Measurements from ENCODE around the gene IL13RA1. TPM values are rescaled to one million over a fixed set of nuclear protein-coding genes. Genes with fewer than 3 reads are reported as not detected.
A peak's percentile ranks its signal among the peaks of the same experiment; 100 is the strongest.
"Not testable (repeated sequence)": the region's sequence is repeated elsewhere in the genome, so short reads cannot be mapped to it uniquely, and the experiment has no call there.

The IL13RA1 gene
- total RNA-seq, 3 donors from 2014 or later, result 89.4 to 133 (median 104) TPM

DNA sequence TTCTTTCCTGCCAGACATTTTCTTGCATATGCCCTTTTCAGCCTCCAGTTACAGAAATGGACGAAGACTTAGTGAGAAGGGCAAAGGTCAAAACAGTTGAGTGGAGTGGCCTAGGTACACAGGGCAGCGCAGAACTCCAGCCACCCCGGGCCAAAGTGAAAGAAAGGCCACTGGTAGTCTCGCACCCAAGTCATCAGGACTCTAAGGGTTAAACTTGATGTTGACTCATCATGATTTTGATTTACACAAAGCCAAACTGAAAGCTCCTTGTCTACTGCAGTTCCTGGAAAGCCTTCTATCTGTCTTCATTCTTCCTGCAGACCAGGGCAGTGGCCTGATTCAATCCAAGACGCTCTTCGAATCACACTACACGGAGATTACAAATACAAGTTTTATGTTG is 2.6 kb upstream of the IL13RA1 start:
- TF ChIP-seq CTCF (IDR thresholded peaks at IDR 0.05), result no peak
- DNase-seq (peak in 2 of 3 donors; percentile 23 to 32), ATAC-seq (peak; percentile 27)
- Histone ChIP-seq H3K9me3 (no peaks in the 10 kb centered on the region), H3K36me3 (ENCODE audit: low read depth) (no peaks in the 10 kb centered on the region), H3K4me1 (ENCODE audit: low read depth) (peaks cover 6% of the 10 kb centered on the region), H3K4me3 (no peak overlapping the region)
- intact Hi-C loops (cut with DNase I, micrococcal nuclease), result no loop called here

DNA sequence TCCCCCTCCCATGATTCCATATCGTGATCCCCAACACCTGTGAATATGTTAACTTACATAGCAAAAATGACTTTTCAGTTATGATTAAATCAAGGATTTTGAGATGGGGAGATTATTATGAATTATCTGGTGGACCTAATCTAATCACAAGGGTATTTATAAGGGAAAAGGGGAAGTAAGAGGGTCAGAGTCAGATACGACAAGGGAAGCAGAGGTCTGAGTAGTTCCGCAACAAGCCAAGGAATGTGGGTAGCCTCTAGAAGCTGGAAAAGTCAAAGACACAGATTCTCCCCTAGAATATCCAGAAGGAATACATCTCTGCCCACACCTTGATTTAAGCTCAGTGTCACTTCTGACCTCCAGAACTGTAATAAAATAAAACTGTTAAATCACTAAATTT is 1.0 kb upstream of the IL13RA1 start:
- Histone ChIP-seq H3K9me3 (no peaks in the 10 kb centered on the region), H3K4me3 (no peak overlapping the region), H3K4me1 (ENCODE audit: low read depth) (peaks cover 9% of the 10 kb centered on the region), H3K36me3 (ENCODE audit: low read depth) (no peaks in the 10 kb centered on the region)
- DNase-seq (no peak), ATAC-seq (no peak)
- TF ChIP-seq CTCF (IDR thresholded peaks at IDR 0.05), result no peak
- intact Hi-C loops (cut with DNase I, micrococcal nuclease), result no loop called here

DNA sequence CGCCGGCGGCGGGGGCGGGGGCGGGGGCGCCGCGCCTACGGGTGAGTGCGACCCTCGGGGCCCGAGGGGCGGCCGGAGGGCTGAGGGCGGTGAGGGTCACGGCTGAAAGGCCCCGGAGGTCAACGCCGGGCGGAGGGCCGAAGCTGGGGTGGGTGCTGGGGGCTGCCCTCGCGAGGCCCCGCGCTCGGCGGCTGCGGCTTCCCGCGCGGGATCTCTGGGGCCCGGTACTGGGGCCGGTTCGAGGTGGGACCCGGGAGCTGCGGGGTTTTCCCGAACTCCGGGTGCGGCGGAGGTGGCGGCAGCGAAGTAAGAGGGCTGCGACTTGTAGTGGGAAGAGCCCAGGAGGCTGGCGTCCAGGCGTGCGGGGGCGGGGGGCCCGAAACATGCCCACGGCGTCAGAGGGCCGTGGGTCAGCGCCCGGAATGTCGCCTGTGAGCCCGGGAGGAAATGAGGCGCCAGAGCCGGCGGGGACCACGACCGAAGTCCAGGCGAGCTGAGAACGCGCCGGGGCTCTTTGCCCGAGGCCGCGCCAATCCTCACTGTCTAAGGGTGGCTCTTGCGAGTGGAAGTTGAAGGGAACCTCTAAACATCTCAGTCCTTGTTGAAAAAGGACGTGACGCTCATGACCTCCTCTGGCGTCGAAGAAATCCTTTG is 407 bp downstream of the IL13RA1 start:
- Histone ChIP-seq H3K4me1 (ENCODE audit: low read depth) (peaks cover 9% of the 10 kb centered on the region), H3K9me3 (no peaks in the 10 kb centered on the region), H3K36me3 (ENCODE audit: low read depth) (no peaks in the 10 kb centered on the region), H3K4me3 (peak overlapping the region; percentile 48)
- TF ChIP-seq CTCF (IDR thresholded peaks at IDR 0.05), result no peak
- intact Hi-C loops (cut with DNase I, micrococcal nuclease), result no loop called here
- ATAC-seq (peak; percentile 20), DNase-seq (peak; percentile 40 to 64 (median 60))

DNA sequence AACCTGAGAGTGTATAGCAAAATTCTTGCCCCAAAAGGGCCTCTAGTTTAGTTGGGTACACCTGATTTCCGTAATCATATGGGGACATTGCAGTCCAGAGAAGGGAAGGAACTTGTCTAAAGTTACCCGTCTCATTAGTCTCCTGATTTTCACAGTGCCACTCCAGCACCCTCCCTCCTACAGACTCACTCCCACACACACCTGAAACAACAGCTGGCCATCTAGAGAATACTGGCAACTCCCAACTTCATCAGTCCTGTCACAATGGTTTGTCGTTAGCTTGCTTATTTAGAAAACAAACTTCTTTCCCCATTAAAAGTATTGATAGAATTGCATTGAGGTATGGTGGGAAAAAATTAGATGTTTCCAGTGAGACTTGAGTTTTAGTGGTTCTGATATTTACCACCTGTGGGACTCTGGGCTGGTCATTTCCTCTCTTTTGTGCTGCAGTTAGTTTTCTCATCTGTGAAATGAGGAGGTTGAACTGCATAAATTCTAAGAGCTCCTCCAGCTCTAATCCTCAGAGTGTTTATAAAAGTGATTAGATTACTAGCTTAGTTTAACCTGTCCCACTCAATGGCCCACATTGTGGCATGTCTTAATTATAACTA is 1.7 kb downstream of the IL13RA1 start:
- TF ChIP-seq CTCF (IDR thresholded peaks at IDR 0.05), result no peak
- DNase-seq, result no peak
- ATAC-seq, result no peak
- Histone ChIP-seq H3K9me3 (no peaks in the 10 kb centered on the region), H3K36me3 (ENCODE audit: low read depth) (no peaks in the 10 kb centered on the region), H3K4me3 (no peak overlapping the region), H3K4me1 (ENCODE audit: low read depth) (peaks cover 9% of the 10 kb centered on the region)
- intact Hi-C loops (cut with DNase I, micrococcal nuclease), result no loop called here

DNA sequence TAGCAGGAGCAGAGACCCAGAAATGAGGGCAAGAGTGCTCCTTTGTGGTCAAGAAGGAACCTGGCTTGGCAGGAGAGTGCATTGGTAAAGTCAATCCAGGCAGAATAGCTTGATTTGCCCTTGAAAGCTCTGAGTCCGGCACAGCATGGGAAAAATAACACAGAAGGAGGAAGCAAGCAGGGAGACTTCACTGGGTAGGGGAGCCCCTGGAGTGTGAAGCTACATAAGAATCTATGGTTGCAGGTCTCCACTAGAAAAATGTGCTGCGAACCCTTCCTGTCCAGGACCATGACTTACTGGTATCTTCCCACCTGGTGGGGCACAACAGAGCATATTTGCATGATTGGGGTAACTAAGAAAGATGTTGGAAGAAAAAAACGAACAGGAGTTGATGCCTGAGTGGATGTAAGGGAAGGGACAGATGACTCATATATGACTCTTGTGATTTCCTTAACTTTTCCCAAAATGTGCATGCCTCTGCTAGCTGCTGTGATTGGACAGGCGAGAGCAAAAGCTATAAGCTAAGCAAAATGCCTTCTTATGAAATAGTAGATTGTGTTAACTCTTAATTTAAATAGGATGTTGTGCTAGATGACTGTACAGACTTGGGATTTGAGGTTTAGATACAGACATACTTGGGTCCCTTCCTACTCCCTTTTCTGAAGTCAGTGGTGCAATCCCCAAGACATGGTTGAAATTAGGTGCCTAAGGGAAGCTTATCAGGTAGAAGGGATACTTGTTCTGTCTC is 3.3 kb downstream of the IL13RA1 start:
- ATAC-seq, result no peak
- H3K4me3 ChIP-seq, result no peak overlapping the region
- intact Hi-C loops (cut with DNase I, micrococcal nuclease), result no loop called here
- peaks cover 7% of the 10 kb centered on the region for H3K4me1 ChIP-seq (ENCODE audit: low read depth)
- DNase-seq, result no peak
- TF ChIP-seq CTCF (IDR thresholded peaks at IDR 0.05), result no peak
- H3K36me3 ChIP-seq (ENCODE audit: low read depth), result no peaks in the 10 kb centered on the region
- no peaks in the 10 kb centered on the region for H3K9me3 ChIP-seq

- H3K4me3 ChIP-seq; H3K9me3 ChIP-seq; H3K36me3 ChIP-seq (ENCODE audit: low read depth); H3K4me1 ChIP-seq (ENCODE audit: low read depth); DNase-seq; intact Hi-C loops (cut with DNase I, micrococcal nuclease); ATAC-seq: not testable (repeated sequence)
Observed at GRCh38 chrX:118732551-118732950, 5.1 kb downstream of the IL13RA1 start.
